ENCODE measurements around the gene LYG2.

LYG2 gene

GRCh38 chr2:99275882-99276281, 20.4 kb upstream of the LYG2 start:
- TF ChIP-seq, protein P1, sequence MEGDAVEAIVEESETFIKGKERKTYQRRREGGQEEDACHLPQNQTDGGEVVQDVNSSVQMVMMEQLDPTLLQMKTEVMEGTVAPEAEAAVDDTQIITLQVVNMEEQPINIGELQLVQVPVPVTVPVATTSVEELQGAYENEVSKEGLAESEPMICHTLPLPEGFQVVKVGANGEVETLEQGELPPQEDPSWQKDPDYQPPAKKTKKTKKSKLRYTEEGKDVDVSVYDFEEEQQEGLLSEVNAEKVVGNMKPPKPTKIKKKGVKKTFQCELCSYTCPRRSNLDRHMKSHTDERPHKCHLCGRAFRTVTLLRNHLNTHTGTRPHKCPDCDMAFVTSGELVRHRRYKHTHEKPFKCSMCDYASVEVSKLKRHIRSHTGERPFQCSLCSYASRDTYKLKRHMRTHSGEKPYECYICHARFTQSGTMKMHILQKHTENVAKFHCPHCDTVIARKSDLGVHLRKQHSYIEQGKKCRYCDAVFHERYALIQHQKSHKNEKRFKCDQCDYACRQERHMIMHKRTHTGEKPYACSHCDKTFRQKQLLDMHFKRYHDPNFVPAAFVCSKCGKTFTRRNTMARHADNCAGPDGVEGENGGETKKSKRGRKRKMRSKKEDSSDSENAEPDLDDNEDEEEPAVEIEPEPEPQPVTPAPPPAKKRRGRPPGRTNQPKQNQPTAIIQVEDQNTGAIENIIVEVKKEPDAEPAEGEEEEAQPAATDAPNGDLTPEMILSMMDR (IDR thresholded peaks at IDR 0.05; ENCODE audit: borderline replicate concordance, insufficient read depth, low read depth, low read length), result no peak
- H3K4me3 ChIP-seq (ENCODE audit: low read depth, low read length), result no peak overlapping the region

GRCh38 chr2:99261242-99261641, 5.8 kb upstream of the LYG2 start:
- TF ChIP-seq, protein P1 (IDR thresholded peaks at IDR 0.05; ENCODE audit: borderline replicate concordance, insufficient read depth, low read depth, low read length), result no peak
- H3K4me3 ChIP-seq (ENCODE audit: low read depth, low read length), result no peak overlapping the region

DNA sequence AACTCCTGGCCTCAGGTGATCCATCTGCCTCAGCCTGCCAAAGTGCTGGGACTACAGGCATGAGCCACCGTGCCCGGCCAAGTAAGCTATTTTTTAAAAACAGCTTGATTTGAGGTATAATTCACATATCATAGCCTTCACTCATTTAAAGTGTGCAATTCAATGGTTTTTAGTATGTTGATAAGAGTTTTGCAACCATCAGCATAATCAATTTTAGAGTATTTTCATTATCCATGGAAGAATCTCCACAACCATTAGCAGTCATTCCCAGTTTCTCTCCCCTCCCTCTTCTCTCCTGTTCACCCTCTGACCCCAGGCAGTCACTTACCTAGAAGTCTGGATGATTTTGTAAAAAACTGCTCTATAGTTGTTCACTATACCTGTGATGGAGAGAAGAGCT, 4.7 kb upstream of the LYG2 start:
- no peak overlapping the region for H3K4me3 ChIP-seq (ENCODE audit: low read depth, low read length)
- TF ChIP-seq, protein P1 (IDR thresholded peaks at IDR 0.05; ENCODE audit: borderline replicate concordance, insufficient read depth, low read depth, low read length), result no peak

GRCh38 chr2:99259465-99259864, 4.0 kb upstream of the LYG2 start:
- no peak overlapping the region for H3K4me3 ChIP-seq (ENCODE audit: low read depth, low read length)
- TF ChIP-seq, protein P1 (IDR thresholded peaks at IDR 0.05; ENCODE audit: borderline replicate concordance, insufficient read depth, low read depth, low read length), result no peak

- TF ChIP-seq, protein P1 (IDR thresholded peaks at IDR 0.05; ENCODE audit: borderline replicate concordance, insufficient read depth, low read depth, low read length), result no peak
- no peak overlapping the region for H3K4me3 ChIP-seq (ENCODE audit: low read depth, low read length)
Measured at GRCh38 chr2:99256677-99257076, 1.2 kb upstream of the LYG2 start.

- no peak overlapping the region for H3K4me3 ChIP-seq (ENCODE audit: low read depth, low read length)
- TF ChIP-seq, protein P1 (IDR thresholded peaks at IDR 0.05; ENCODE audit: borderline replicate concordance, insufficient read depth, low read depth, low read length), result no peak
Measured at GRCh38 chr2:99249951-99250350, 5.5 kb downstream of the LYG2 start.

DNA sequence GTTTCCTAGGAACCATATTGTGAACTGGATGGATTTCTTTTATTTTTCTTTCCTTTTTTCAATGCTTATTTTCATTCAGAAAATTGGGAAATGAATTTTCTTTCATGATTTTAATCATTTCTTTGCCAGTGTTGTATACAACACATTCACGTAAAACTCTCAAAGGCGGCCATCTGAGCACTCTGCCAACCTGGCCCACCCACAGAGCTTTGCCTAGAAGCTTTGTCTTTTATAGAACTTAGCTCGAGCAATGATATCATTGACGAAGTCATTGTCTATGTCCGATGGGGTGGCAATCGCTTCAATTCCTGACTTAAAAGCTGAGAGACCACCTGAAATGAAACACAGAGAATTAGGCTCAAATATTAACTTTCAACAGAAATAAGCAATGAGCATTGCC, 13.3 kb downstream of the LYG2 start:
- H3K4me3 ChIP-seq (ENCODE audit: low read depth, low read length), result no peak overlapping the region
- TF ChIP-seq, protein P1 (IDR thresholded peaks at IDR 0.05; ENCODE audit: borderline replicate concordance, insufficient read depth, low read depth, low read length), result no peak

All from GM12875 (cell line).